Measurements from ENCODE around the gene ELOVL2.
"Not testable (repeated sequence)": the region's sequence is repeated elsewhere in the genome, so short reads cannot be mapped to it uniquely, and the experiment has no call there.

ELOVL2 gene

GRCh38 chr6:11018225-11018624 lies 25.9 kb downstream of the ELOVL2 start:
- DNase-seq, result no peak

GRCh38 chr6:11017090-11017489 lies 27.0 kb downstream of the ELOVL2 start:
- no peak for DNase-seq

DNA sequence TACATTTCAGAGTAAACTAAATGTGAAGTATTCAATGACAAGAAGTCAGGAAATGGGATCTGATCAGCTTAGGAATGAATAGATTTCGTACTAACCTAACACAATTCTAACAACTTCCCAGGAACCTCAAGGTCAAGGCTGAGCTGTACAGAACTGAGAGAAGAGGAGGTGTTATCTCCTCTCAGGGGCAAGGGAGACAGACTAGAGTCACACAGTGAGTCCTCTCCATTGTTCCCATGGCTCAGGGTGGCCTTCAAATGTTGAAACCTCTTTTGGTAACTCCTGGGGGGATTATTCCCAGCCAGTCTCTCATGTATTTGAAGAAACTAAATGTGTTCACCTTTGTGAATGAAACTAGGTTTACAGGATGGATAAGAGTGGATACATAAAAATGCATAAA lies 27.7 kb downstream of the ELOVL2 start:
- DNase-seq, result no peak

- DNase-seq, result no peak
Measured at GRCh38 chr6:11015102-11015501, 29.0 kb downstream of the ELOVL2 start.

- DNase-seq, result no peak
Measured at GRCh38 chr6:11013721-11014070, 30.4 kb downstream of the ELOVL2 start.

GRCh38 chr6:11012976-11013720 lies 31.0 kb downstream of the ELOVL2 start:
- no peak for DNase-seq

DNA sequence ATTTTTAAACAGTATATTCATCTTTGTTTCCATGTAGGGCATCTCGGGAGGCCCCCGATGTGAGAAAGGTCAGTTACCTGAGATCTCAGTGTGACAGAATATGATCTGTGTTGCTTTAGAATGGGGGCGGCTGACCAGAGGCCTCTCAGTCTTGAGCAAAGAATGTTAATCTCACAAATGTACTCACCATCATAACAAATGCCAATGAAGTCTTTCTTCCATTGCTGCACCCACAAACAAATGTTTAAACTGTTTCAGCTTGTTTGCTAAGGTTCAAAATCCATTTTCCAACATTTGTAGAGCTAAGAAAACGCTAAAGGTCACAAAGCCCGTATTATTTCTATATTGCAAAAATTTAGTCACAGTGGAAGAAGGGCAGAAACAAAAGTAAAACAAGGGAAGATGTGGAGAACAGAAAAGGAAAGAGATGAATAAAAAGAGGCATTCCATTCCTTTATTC lies 31.8 kb downstream of the ELOVL2 start:
- no peak for DNase-seq

GRCh38 chr6:11011787-11012234 lies 32.3 kb downstream of the ELOVL2 start:
- no peak for DNase-seq

DNA sequence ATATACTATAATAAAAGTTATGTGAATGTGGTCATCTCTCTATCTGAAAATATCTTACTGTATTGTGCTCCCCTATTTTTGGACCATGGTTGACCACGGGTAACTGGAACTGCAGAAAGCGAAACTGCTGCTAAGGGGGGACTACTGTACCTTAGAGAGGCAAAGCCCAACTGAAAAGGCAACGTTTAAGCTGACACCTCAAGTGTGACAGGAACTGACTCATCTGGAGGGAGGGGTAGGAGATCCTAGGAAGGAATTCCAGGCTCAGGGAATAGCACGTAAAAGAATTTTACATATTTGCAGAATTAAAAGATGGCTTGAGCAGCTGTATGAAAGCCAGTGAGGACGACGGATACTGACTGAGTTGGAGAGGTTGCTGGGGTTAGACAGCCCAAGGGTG lies 34.8 kb downstream of the ELOVL2 start:
- no peak for DNase-seq

- no peak for DNase-seq
Measured at GRCh38 chr6:11008821-11009220, 35.3 kb downstream of the ELOVL2 start.

- DNase-seq, result no peak
Measured at GRCh38 chr6:11007715-11008608, 36.1 kb downstream of the ELOVL2 start.

- DNase-seq, result no peak
Measured at GRCh38 chr6:11006061-11006460, 38.0 kb downstream of the ELOVL2 start.

- DNase-seq, result not testable (repeated sequence)
Measured at GRCh38 chr6:11003297-11003696, 40.8 kb downstream of the ELOVL2 start.

DNA sequence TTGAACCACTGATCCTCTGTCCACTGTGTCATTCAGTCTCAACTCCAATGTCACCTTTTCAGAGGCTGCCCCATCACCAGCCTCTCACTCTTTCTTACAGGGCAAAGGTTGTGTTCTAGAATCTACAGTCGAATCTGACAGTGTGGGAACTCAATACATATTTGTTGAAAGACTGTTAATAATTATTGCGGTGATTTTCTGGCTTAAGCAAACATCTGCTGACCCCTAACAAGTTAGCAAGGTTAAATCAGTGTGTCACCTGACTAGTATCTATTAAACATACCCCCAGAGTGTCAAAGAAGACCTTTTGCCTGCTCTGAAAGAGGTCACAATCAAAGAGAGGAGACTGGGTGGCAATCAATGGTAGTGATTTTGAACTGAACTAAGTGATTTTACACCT lies 41.9 kb downstream of the ELOVL2 start:
- no peak for DNase-seq

GRCh38 chr6:10999994-11000393 lies 44.1 kb downstream of the ELOVL2 start:
- DNase-seq, result no peak

- no peak for DNase-seq
Measured at GRCh38 chr6:10995114-10995707, 48.9 kb downstream of the ELOVL2 start.

DNA sequence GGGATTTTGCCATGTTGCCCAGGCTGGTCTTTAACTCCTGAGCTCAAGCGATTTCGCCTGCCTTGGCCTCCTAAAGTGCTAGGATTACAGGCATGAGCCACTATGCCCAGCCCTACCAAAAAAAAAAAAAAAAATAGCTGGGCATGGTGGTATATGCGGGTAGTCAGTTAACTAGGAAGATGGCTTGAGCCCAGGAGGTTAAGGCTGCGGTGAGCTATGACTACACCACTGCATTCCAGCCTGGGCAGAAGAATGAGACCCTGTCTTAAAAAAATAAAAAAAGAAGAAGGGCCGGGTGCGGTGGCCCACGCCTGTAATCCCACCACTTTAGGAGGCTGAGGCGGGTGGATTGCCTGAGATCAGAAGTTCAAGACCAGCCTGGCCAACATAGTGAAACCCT lies 50.2 kb downstream of the ELOVL2 start:
- DNase-seq, result no peak

GRCh38 chr6:10991115-10991514 lies 53.0 kb downstream of the ELOVL2 start:
- DNase-seq, result no peak

DNA sequence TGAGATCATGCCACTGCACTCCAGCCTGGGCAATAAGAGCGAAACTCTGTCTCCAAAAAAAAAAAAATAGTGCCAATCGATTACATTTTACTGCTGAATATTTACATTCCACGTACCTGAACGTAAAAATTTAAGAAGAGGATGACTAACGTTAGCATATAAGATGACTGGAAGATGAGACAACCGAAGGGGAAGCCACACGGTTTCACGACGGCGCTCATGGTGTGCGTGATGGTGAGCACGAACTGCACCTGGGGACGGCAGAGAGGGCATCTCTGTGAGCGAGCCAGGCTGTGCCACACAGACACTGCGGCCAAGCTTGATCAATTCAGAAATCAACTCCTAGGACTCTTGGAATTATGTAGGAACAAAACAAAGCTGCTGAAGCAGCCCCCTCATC lies 54.5 kb downstream of the ELOVL2 start:
- no peak for DNase-seq

GRCh38 chr6:10984959-10985358 lies 59.1 kb downstream of the ELOVL2 start:
- DNase-seq, result not testable (repeated sequence)

- no peak for DNase-seq
Measured at GRCh38 chr6:10981409-10981808, 62.7 kb downstream of the ELOVL2 start.

DNA sequence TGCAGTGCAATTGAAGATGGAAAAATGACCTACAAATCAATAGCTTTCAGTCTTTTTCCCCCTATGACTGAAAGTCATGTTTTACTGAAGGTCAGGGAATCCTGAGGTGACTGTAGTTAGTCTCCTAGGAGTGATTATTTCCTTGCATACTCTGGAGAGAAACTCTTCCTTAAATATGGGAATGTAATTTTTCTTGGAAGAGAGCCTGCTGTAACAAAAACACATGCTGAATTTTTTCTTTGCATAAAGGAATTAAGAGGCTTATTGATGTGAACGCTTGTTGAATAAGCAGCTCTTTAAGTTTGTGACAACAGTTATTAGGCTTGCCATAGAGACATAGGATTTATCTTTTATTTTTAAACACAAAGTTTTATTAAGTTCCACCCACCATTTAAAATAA lies 64.5 kb downstream of the ELOVL2 start:
- DNase-seq, result no peak

DNA sequence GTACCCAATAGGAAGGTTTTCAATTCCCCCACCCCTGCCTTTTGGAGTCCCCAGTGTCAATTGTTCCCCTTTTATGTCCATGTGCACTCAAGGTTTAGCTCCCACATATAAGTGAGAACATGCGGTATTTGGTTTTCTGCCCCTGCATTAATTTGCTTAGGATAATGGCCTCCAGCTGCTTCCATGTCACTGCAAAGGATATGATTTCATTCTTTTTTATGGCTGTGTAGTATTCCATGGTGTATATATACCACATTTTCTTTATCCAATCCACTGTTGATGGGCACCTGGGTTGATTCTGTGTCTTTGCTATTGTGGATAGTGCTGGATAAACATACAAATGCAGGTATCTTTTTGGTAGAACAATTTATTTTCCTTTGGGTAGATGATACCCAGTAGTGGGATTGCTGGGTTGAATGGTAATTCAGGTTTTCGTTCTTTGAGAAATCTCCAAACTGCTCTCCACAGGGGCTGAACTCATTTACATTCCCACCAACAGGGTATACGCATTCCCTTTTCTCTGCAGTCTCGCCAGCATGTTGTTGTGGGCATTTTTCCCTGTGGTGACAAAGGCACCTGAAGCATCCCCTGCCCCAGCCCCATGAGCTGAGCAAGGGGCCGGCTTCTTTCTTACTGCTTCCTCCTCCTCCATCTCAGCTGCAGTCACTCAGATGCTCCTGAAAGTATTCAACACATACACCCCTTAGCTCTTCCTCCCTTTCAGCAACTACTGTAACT lies 66.7 kb downstream of the ELOVL2 start:
- no peak for DNase-seq
